Activated naive CD8-positive, alpha-beta T cell treated with anti-CD3 and anti-CD28 coated beads, Interleukin-2, amount 10 ng/mL, durations not matched to agents 7 days and 5 days (primary cell): ENCODE data around the gene RTF2. TPM values are rescaled to one million over a fixed set of nuclear protein-coding genes. Genes with fewer than 3 reads are reported as not detected.
A peak's percentile ranks its signal among the peaks of the same experiment; 100 is the strongest.

Source experiments
- ATAC-seq: fragments of 150-1000 bp; cut with Tn5 transposase; one replicate; pipeline ENCODE4 v1.10.0; 2021; ENCODE audit warnings: low read depth, moderate library complexity
- POLR2A ChIA-PET: fragments of 350-600 bp; sonication (Branson Sonifier 250); formaldehyde crosslinking; loops from one replicate; lab custom pipeline; 2021; ENCODE audit warnings: antibody characterized with exemption; lab: Charles Lee
- DNase-seq: peaks from one replicate; pipeline ENCODE4 v3.0.0; 2021
- H3K27ac Mint-ChIP-seq: one replicate; pipeline ENCODE4 v1.8.0; 2022; ENCODE audit warnings: mild to moderate bottlenecking, mixed read lengths
- H3K27me3 Mint-ChIP-seq: one replicate; pipeline ENCODE4 v1.8.0; 2022; ENCODE audit warnings: mild to moderate bottlenecking, moderate library complexity, mixed read lengths
- H3K36me3 Mint-ChIP-seq: one replicate; pipeline ENCODE4 v1.8.0; 2021; ENCODE audit warnings: mild to moderate bottlenecking, mixed read lengths
- H3K4me1 Mint-ChIP-seq: one replicate; pipeline ENCODE4 v1.8.0; 2021; ENCODE audit warnings: mixed read lengths
- H3K4me3 Mint-ChIP-seq: one replicate; pipeline ENCODE4 v1.8.0; 2022; ENCODE audit warnings: mild to moderate bottlenecking, moderate library complexity, mixed read lengths
- H3K9me3 Mint-ChIP-seq: one replicate; pipeline ENCODE4 v1.8.0; 2021; ENCODE audit warnings: mixed read lengths
- total RNA-seq, 2 experiments: library from RNA; stranded (reverse); gene quantifications; one replicate each; pipeline ENCODE4 v1.2.3, GENCODE V29; 2021

The RTF2 gene
- total RNA-seq, result 100 to 1,000 TPM in 1 of 2 experiments, 10 to 100 TPM in 1; 99.8 to 101 TPM

DNA sequence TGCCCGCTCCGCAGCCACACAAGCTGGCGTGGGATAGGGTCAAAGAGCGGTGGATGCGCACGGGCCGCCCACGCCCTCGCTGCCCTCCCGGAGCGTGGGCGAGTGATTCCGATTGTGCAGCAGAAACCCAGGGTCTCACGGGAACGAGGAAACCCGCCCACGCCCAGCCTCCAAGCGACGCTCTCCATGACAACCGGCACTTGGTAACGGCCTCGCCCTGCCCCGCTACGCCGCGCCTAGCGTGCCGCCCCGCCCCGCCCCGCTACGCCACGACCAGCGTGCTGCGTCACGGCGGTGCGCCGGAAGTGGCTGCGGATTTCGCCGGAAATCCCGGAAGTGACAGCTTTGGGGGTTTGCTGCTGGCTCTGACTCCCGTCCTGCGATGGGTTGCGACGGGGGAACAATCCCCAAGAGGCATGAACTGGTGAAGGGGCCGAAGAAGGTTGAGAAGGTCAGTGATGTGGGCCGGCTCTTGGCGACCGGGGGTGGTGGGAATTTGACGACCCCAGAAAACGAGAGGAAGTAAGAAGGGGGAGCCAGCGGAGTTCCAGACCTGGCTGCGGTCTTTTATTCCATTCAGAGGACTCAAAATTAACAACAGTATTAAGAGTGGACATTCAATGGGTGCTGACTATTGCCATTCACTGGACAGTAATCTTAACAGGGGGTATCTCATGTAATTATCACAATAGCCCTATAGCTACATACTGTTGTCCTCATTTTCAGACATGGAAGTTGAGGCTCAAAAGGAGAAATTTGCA is at the start of gene RTF2:
RTF2 (plus strand) TSS at position 312 of the 761 bp plus-strand sequence; CDS start at position 383, 71 bp downstream.
- ATAC-seq (peak; percentile 94), DNase-seq (peak; percentile 99)
- no peaks in the 10 kb centered on the region for H3K9me3 Mint-ChIP-seq
- peak within 1 kb of the TSS; percentile 100 for H3K4me3 Mint-ChIP-seq
- H3K27me3 Mint-ChIP-seq, result no peaks in the 10 kb centered on the region
- POLR2A ChIA-PET, result interaction anchor here (0.9 to 2.2 kb wide), 6 partner anchors 9 to 76 kb away, joined by 3 to 18 read pairs (median 7); partner anchors contain the start of genes AURKA, CASS4 and CSTF1
- H3K36me3 Mint-ChIP-seq, result peaks cover 7% of the 10 kb centered on the region
- H3K4me1 Mint-ChIP-seq, result peaks cover 31% of the 10 kb centered on the region
- peak within 1 kb of the TSS; percentile 99 for H3K27ac Mint-ChIP-seq

DNA sequence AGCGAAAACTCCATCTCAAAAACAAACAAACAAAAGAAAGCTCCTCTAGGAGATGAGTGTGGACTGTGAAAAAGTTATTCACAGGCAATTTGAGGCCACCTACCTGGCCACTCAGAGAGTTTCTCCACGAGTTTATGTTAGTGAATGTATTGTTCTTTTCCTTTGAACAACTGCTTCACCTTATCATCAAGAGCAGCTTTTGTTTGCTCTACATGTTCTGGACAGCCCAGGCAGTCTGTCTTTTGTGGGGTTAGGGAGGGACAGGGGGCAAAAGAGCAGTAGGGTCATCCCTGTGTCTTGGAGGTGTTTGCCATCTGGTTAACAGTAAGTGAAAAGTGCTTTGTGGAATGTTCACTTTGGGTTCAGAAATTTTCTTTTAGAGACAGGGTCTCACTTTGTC is 48.4 kb upstream of the RTF2 start:
- Mint-ChIP-seq H3K4me1 (peaks cover 63% of the 10 kb centered on the region), H3K36me3 (peaks cover 38% of the 10 kb centered on the region), H3K4me3 (no peak overlapping the region), H3K27ac (peak overlapping the region; percentile 25), H3K27me3 (no peaks in the 10 kb centered on the region), H3K9me3 (no peaks in the 10 kb centered on the region)
- no peak for DNase-seq
- ATAC-seq, result no peak
- POLR2A ChIA-PET, result interaction anchor here (2.9 to 3.2 kb wide), 2 partner anchors 21 to 43 kb away, joined by 11 to 34 read pairs; no protein-coding TSS in a partner anchor

GRCh38 chr20:56420940-56421688 is 47.3 kb upstream of the RTF2 start:
- H3K4me3 Mint-ChIP-seq, result peak overlapping the region; percentile 50
- no peak for DNase-seq
- peak overlapping the region; percentile 77 for H3K27ac Mint-ChIP-seq
- no peaks in the 10 kb centered on the region for H3K27me3 Mint-ChIP-seq
- no peaks in the 10 kb centered on the region for H3K9me3 Mint-ChIP-seq
- H3K4me1 Mint-ChIP-seq, result peaks cover 62% of the 10 kb centered on the region
- POLR2A ChIA-PET, result interaction anchor here (1.3 to 2.9 kb wide), 3 partner anchors 9 to 42 kb away, joined by 4 to 11 read pairs (median 11); partner anchors contain the start of gene CASS4
- ATAC-seq, result no peak
- peaks cover 42% of the 10 kb centered on the region for H3K36me3 Mint-ChIP-seq

DNA sequence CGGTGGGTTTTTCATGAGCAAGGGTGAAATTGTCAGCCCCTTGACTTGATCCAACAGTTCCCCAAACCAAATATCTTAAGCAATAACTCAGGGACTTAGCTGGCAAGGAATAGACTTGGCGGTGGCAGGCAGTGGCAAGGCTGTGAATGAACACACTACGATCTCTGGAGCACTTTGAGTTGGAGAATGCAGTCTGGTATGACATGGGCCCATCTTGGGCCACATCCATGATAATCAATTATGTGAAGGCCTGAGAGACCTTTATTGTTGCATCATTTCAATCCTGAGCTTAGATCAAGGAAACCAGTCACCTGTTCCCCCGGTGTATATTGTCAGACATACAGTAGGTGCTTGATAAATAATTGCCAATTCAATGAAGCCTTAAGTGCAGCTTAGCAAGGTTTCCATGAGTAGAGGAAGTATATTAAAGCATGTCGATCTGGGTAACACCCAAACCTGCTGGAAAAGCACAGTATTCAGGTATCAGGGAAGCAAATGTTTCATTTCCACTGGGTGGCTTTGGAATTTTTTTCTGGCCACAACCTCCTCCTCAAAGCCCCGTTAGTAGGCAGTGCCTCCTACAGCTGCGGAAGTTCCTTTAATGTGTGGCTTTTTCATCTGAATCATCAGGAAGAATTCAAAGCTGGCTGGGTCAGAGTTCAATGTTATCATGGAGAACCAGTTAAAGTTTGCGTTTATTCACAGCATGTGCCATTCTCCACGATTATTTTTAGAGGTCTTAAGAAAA is 46.2 kb upstream of the RTF2 start:
- no peaks in the 10 kb centered on the region for H3K27me3 Mint-ChIP-seq
- ATAC-seq (no peak), DNase-seq (no peak)
- no peaks in the 10 kb centered on the region for H3K9me3 Mint-ChIP-seq
- POLR2A ChIA-PET, result interaction anchor here (1.8 to 2.9 kb wide), 3 partner anchors 10 to 41 kb away, joined by 4 to 11 read pairs (median 11); partner anchors contain the start of gene CASS4
- H3K4me1 Mint-ChIP-seq, result peaks cover 55% of the 10 kb centered on the region
- peak overlapping the region; percentile 71 for H3K27ac Mint-ChIP-seq
- H3K4me3 Mint-ChIP-seq, result peak overlapping the region; percentile 54
- peaks cover 40% of the 10 kb centered on the region for H3K36me3 Mint-ChIP-seq

GRCh38 chr20:56422824-56423189 is 45.6 kb upstream of the RTF2 start:
- peak overlapping the region; percentile 54 for H3K4me3 Mint-ChIP-seq
- DNase-seq, result no peak
- H3K27ac Mint-ChIP-seq, result peak overlapping the region; percentile 71
- H3K36me3 Mint-ChIP-seq, result peaks cover 42% of the 10 kb centered on the region
- H3K9me3 Mint-ChIP-seq, result no peaks in the 10 kb centered on the region
- H3K27me3 Mint-ChIP-seq, result no peaks in the 10 kb centered on the region
- H3K4me1 Mint-ChIP-seq, result peaks cover 55% of the 10 kb centered on the region
- ATAC-seq, result no peak
- POLR2A ChIA-PET, result interaction anchor here (1.8 to 2.9 kb wide), 3 partner anchors 10 to 41 kb away, joined by 4 to 11 read pairs (median 11); partner anchors contain the start of gene CASS4

DNA sequence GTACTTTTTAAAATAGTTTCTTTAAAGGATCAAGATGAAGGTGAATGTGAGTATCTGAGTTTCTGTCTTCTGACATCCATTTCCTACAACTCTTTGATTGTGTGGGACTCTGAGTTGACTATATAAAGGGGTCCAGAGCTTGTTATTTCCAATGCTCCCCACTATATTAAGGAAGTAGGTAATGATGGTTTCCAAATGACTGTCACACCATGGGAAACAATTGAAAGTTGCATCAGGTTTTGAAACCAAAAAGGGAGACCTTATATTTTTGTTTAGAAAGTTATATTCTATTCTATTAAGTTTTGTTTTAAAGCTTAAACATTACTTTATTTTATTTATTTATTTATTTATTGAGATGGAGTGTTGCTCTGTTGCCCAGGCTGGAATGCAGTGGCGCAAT is 45.2 kb upstream of the RTF2 start:
- Mint-ChIP-seq H3K9me3 (no peaks in the 10 kb centered on the region), H3K36me3 (peaks cover 43% of the 10 kb centered on the region), H3K27me3 (no peaks in the 10 kb centered on the region), H3K27ac (peak overlapping the region; percentile 16), H3K4me1 (peaks cover 55% of the 10 kb centered on the region), H3K4me3 (no peak overlapping the region)
- no peak for ATAC-seq
- POLR2A ChIA-PET, result interaction anchor here (1.8 kb wide), 1 partner anchor 10 kb away, joined by 4 read pairs; no protein-coding TSS in a partner anchor
- DNase-seq, result no peak

DNA sequence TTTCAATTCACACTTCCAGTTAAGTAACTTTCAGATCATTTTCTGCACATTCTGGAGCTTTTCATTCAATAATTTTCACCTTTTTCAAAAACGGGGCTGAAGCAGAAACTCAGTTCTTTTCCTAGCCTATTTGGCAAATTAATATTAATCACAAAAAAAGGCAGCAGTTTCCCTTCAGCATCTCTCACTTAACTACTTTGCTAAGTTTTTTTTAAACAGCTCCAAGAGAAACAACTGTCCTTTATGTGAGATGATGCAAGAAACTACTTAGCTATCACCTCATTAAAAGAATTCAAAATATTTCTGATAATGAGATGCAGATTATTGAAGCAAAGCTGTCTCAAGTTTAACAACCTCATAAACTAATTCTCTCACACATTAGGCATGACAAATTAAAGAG is 44.5 kb upstream of the RTF2 start:
- Mint-ChIP-seq H3K27ac (no peak overlapping the region), H3K4me1 (peaks cover 51% of the 10 kb centered on the region), H3K27me3 (no peaks in the 10 kb centered on the region), H3K36me3 (peaks cover 43% of the 10 kb centered on the region), H3K9me3 (no peaks in the 10 kb centered on the region), H3K4me3 (no peak overlapping the region)
- POLR2A ChIA-PET, result interaction anchor here (1.1 to 1.8 kb wide), 2 partner anchors 9 to 13 kb away, joined by 4 read pairs; partner anchors contain the start of gene CASS4
- DNase-seq (no peak), ATAC-seq (no peak)

GRCh38 chr20:56424931-56425330 is 43.5 kb upstream of the RTF2 start:
- Mint-ChIP-seq H3K4me1 (peaks cover 59% of the 10 kb centered on the region), H3K27ac (peak overlapping the region; percentile 13), H3K4me3 (no peak overlapping the region), H3K27me3 (no peaks in the 10 kb centered on the region), H3K9me3 (no peaks in the 10 kb centered on the region), H3K36me3 (peaks cover 50% of the 10 kb centered on the region)
- no peak for DNase-seq
- ATAC-seq, result no peak
- POLR2A ChIA-PET, result interaction anchor here (0.7 to 1.2 kb wide), 3 partner anchors 12 to 38 kb away, joined by 3 to 4 read pairs (median 4); partner anchors contain the start of gene CASS4

DNA sequence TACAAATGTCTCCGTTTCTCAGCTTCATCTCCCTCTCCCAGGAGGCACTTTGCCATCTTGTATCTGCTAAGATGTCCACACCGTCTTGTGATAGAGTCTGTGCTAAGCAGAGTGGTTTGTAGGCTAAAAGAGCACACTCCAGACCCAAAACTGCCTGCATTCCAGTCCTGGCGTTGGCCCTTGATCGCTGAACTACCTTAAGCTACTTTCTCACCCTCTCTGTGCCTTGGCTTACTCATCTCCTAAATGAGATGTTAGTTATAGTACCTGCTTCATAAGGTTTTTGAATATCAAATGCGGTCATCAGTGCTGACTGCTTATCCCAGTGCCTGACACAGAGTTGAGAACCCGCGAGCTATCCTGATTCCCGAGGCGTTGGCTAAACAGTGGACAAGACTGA is 42.4 kb upstream of the RTF2 start:
- POLR2A ChIA-PET, result interaction anchor here (1.2 kb wide), 1 partner anchor 14 kb away, joined by 3 read pairs; the partner anchor contains the start of gene CASS4
- DNase-seq (no peak), ATAC-seq (no peak)
- H3K27me3 Mint-ChIP-seq, result no peaks in the 10 kb centered on the region
- peaks cover 55% of the 10 kb centered on the region for H3K36me3 Mint-ChIP-seq
- peaks cover 55% of the 10 kb centered on the region for H3K4me1 Mint-ChIP-seq
- no peaks in the 10 kb centered on the region for H3K9me3 Mint-ChIP-seq
- H3K4me3 Mint-ChIP-seq, result no peak overlapping the region
- no peak overlapping the region for H3K27ac Mint-ChIP-seq

DNA sequence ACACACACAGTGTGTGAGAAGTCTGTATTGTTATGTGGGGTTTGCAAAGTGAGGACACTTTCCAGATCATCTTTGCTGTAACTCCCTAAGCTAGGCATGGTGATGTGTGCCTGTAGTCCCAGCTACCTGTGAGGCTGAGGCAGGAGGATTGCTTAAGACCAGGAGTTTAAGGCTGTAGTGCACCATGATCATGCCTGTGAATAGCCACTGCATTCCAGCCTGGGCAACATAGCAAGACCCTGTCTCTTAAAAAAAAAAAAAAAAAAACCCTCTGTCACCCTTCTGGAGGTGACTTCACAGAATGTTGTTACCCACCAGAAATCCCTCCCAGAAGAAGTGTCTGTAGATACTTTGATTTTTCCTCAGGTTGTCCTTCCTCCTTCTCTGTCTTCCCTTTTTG is 41.5 kb upstream of the RTF2 start:
- peaks cover 48% of the 10 kb centered on the region for H3K4me1 Mint-ChIP-seq
- H3K27ac Mint-ChIP-seq, result no peak overlapping the region
- no peaks in the 10 kb centered on the region for H3K9me3 Mint-ChIP-seq
- no peaks in the 10 kb centered on the region for H3K27me3 Mint-ChIP-seq
- ATAC-seq (no peak), DNase-seq (no peak)
- peaks cover 53% of the 10 kb centered on the region for H3K36me3 Mint-ChIP-seq
- POLR2A ChIA-PET, result no interaction called here
- no peak overlapping the region for H3K4me3 Mint-ChIP-seq

- H3K27ac Mint-ChIP-seq, result no peak overlapping the region
- no peaks in the 10 kb centered on the region for H3K27me3 Mint-ChIP-seq
- no peak for ATAC-seq
- peaks cover 40% of the 10 kb centered on the region for H3K4me1 Mint-ChIP-seq
- DNase-seq, result no peak
- no peak overlapping the region for H3K4me3 Mint-ChIP-seq
- no peaks in the 10 kb centered on the region for H3K9me3 Mint-ChIP-seq
- POLR2A ChIA-PET, result interaction anchor here (1.9 to 2.5 kb wide), 2 partner anchors 12 to 15 kb away, joined by 6 read pairs; partner anchors contain the start of gene CASS4
- peaks cover 49% of the 10 kb centered on the region for H3K36me3 Mint-ChIP-seq
Observed at GRCh38 chr20:56427797-56428196, 40.6 kb upstream of the RTF2 start.

GRCh38 chr20:56428410-56428809 is 40.0 kb upstream of the RTF2 start:
- H3K4me3 Mint-ChIP-seq, result peak overlapping the region; percentile 83
- POLR2A ChIA-PET, result interaction anchor here (0.7 to 2.5 kb wide), 3 partner anchors 12 to 16 kb away, joined by 3 to 6 read pairs (median 6); partner anchors contain the start of gene CASS4

More at GRCh38 chr20:56428410-56428809, 40.0 kb upstream of the RTF2 start:
- DNase-seq (no peak), ATAC-seq (no peak)
- H3K36me3 Mint-ChIP-seq, result peaks cover 55% of the 10 kb centered on the region
- no peaks in the 10 kb centered on the region for H3K27me3 Mint-ChIP-seq
- H3K27ac Mint-ChIP-seq, result no peak overlapping the region
- no peaks in the 10 kb centered on the region for H3K9me3 Mint-ChIP-seq
- H3K4me1 Mint-ChIP-seq, result peaks cover 38% of the 10 kb centered on the region
